OCI-LY7 (cell line): Measurements from ENCODE around the gene SOWAHA.

ENCODE experiments used
- CTCF ChIP-seq: fragments of 200-600 bp; sonication (generic); conservative IDR thresholded peaks from 2 replicates; pipeline ENCODE4 v1.5.1; 2014; ENCODE audit warnings: mild to moderate bottlenecking, antibody characterized with exemption, low read length, moderate library complexity, mixed read lengths
- EZH2phosphoT487 ChIP-seq: fragments of 200-600 bp; sonication (generic); IDR thresholded peaks from 2 replicates; pipeline ENCODE4 v1.6.1; 2018; ENCODE audit warnings: low read depth, borderline replicate concordance, mild to moderate bottlenecking, mixed run types, antibody characterized with exemption, low read length, moderate library complexity, mixed read lengths

DNA sequence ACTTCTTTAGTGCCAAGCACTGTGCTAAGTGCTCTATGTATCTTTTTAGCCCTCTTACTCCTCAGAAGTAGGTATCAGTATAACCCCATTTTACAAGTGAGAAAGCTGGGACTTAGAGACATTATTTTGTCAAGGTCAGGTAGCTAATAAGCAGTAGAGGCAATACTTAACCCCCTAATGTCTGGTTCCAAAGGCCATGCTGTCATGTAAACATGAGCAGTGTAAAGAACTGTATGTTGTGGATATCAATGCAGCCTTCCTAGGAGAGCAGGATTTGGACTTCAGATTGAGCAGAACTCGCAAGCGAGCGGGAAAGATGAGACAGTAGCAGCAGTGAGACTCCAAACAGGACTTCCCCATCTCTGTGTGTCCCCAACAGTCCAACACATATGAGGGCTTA, 21.0 kb downstream of the SOWAHA start:
- TF ChIP-seq CTCF (no peak), EZH2phosphoT487 (no peak)
